HepG2 (cell line): ENCODE measurements around the gene SNX30. TPM values are rescaled to one million over a fixed set of nuclear protein-coding genes. Genes with fewer than 3 reads are reported as not detected.

Experiments used
- ATAC-seq: fragments of 200-7000 bp; cut with Tn5 transposase; 3 replicates; pipeline ENCODE4 v1.9.1; 2020; ENCODE audit warnings: mild to moderate bottlenecking, moderate library complexity
- BruUV-seq: library from RNA; stranded (reverse); fragments of 400-500 nt; replicated peaks from 2 replicates; lab custom pipeline; 2021; lab: Mats Ljungman, UMichigan
- CTCF ChIA-PET: fragments of 300-600 bp; formaldehyde crosslinking; extraction: SDS; loops from one replicate; lab custom pipeline; 2021; ENCODE audit warnings: low total read pairs, inconsistent platforms, low intra/inter-chr PET ratio; lab: Yijun Ruan, JAX
- POLR2A ChIA-PET: fragments of 350-600 bp; sonication (Branson Sonifier 250); formaldehyde crosslinking; loops from one replicate; lab custom pipeline; 2020; ENCODE audit warnings: antibody characterized with exemption, inconsistent platforms; lab: Yijun Ruan, JAX
- DNase-seq: peaks from one replicate; pipeline ENCODE4 v3.0.0-alpha.2; 2015; ENCODE audit warnings: low spot score
- FAIRE-seq: peaks from 3 replicates; lab custom pipeline; 2011; peaks lifted over from hg19 to GRCh38; lab: Jason Lieb, UNC
- H2AFZ ChIP-seq: one replicate; pipeline ENCODE4 v1.6.1; 2011; ENCODE audit warnings: low read length, inconsistent platforms
- H3K27ac ChIP-seq: fragments of 300-600 bp; 3 replicates; pipeline ENCODE4 v1.8.0; 2011; ENCODE audit warnings: mixed run types, mild to moderate bottlenecking, mixed read lengths, low read length, inconsistent platforms; ENCODE audit not compliant: insufficient read depth; ENCODE audit errors: extremely low read length
- H3K27me3 ChIP-seq, 2 experiments: fragments of 200-600 bp in 1 of 2; 2 replicates in 1 of 2; 3 replicates in 1 of 2; pipeline versions ENCODE4 v1.6.0 to v1.8.0; 2011; ENCODE audit warnings: low read length in 2 of 2, mild to moderate bottlenecking in 2 of 2, moderate library complexity in 2 of 2, inconsistent platforms in 1 of 2; ENCODE audit not compliant: insufficient read depth in 2 of 2, control insufficient read depth in 1 of 2
- H3K36me3 ChIP-seq, 2 experiments: fragments of 200-600 bp in 1 of 2; replicated peaks in 1 of 2; 2 replicates in 1 of 2; 3 replicates in 1 of 2; pipeline versions ENCODE4 v1.5.1 to v1.8.0; 2011; ENCODE audit warnings: low read length in 2 of 2, inconsistent platforms in 1 of 2; ENCODE audit not compliant: insufficient read depth in 2 of 2, control insufficient read depth in 1 of 2
- H3K4me1 ChIP-seq: 2 replicates; pipeline ENCODE4 v1.5.1; 2012; ENCODE audit warnings: low read length, inconsistent platforms; ENCODE audit not compliant: insufficient read depth
- H3K4me2 ChIP-seq: 2 replicates; pipeline ENCODE4 v1.6.0; 2011; ENCODE audit warnings: low read depth, low read length, inconsistent platforms
- H3K4me3 ChIP-seq, 3 experiments: fragments of 200-600 bp in 1 of 3; sonication (generic), shearing (Covaris generic) in 1 of 3; replicated peaks in 1 of 3; 2 replicates each; pipeline ENCODE4 v1.5.1; 2011 to 2016; ENCODE audit warnings: low read length in 3 of 3, inconsistent platforms in 2 of 3, low read depth in 2 of 3, mild to moderate bottlenecking in 2 of 3, control low read depth in 1 of 3, mixed read lengths in 1 of 3; ENCODE audit not compliant: insufficient read depth in 1 of 3
- H3K79me2 ChIP-seq: one replicate; pipeline ENCODE4 v1.6.1; 2011; ENCODE audit warnings: low read length, inconsistent platforms; ENCODE audit not compliant: insufficient read depth
- H3K9ac ChIP-seq: 2 replicates; pipeline ENCODE4 v1.6.0; 2011; ENCODE audit warnings: mild to moderate bottlenecking, low read depth, low read length, inconsistent platforms; ENCODE audit not compliant: insufficient read depth
- H3K9me3 ChIP-seq: 2 replicates; pipeline ENCODE4 v1.5.1; 2012; ENCODE audit warnings: mild to moderate bottlenecking, low read length
- H4K20me1 ChIP-seq: 2 replicates; pipeline ENCODE4 v1.6.0; 2011; ENCODE audit warnings: inconsistent platforms, mild to moderate bottlenecking, low read length, moderate library complexity; ENCODE audit not compliant: insufficient read depth
- CC2D1A ChIP-seq: sonication (generic); formaldehyde crosslinking; IDR thresholded peaks from 2 replicates; pipeline ENCODE4 v1.8.1; 2023; ENCODE audit warnings: mild to moderate bottlenecking, missing genetic modification reagents
- JARID2 ChIP-seq: sonication (generic); formaldehyde crosslinking; IDR thresholded peaks from 2 replicates; pipeline ENCODE4 v1.8.1; 2023; ENCODE audit warnings: missing genetic modification reagents, inconsistent platforms; ENCODE audit not compliant: insufficient replicate concordance
- KLF12 ChIP-seq: sonication (generic); formaldehyde crosslinking; IDR thresholded peaks from 2 replicates; pipeline ENCODE4 v1.4.0; 2020; ENCODE audit warnings: missing genetic modification reagents, borderline replicate concordance
- MYNN ChIP-seq: sonication (generic); formaldehyde crosslinking; IDR thresholded peaks from 2 replicates; pipeline ENCODE4 v1.4.0; 2020; ENCODE audit warnings: mild to moderate bottlenecking, low read depth, missing genetic modification reagents
- NFE2L2 ChIP-seq: fragments of 150-350 bp; IDR thresholded peaks from 2 replicates; pipeline ENCODE4 v1.6.1; 2014; ENCODE audit warnings: low read length
- RBM22 ChIP-seq: fragments of 200-400 bp; formaldehyde crosslinking; optimal IDR thresholded peaks from 2 replicates; pipeline ENCODE3; 2017; ENCODE audit warnings: mild to moderate bottlenecking, low read length, moderate library complexity
- SAFB2 ChIP-seq: sonication (generic); formaldehyde crosslinking; IDR thresholded peaks from 2 replicates; pipeline ENCODE4 v1.5.1; 2020; ENCODE audit warnings: missing genetic modification reagents, low read depth, mild to moderate bottlenecking, borderline replicate concordance
- SATB2 ChIP-seq: sonication (generic); formaldehyde crosslinking; IDR thresholded peaks from 2 replicates; pipeline ENCODE4 v1.5.0; 2020; ENCODE audit warnings: missing genetic modification reagents
- TCF7L2 ChIP-seq: IDR thresholded peaks from 2 replicates; pipeline ENCODE4 v1.6.1; 2011; ENCODE audit warnings: mild to moderate bottlenecking, low read depth, low read length, moderate library complexity
- ZBTB7A ChIP-seq: sonication (generic); formaldehyde crosslinking; IDR thresholded peaks from 2 replicates; pipeline ENCODE4 v1.8.0; 2022; ENCODE audit warnings: mild to moderate bottlenecking, missing genetic modification reagents
- ZNF101 ChIP-seq: sonication (generic); formaldehyde crosslinking; IDR thresholded peaks from 2 replicates; pipeline ENCODE4 v1.4.0; 2020; ENCODE audit warnings: mild to moderate bottlenecking, low read depth, missing genetic modification reagents, borderline replicate concordance
- ZNF224 ChIP-seq: sonication (generic); formaldehyde crosslinking; IDR thresholded peaks from 2 replicates; pipeline ENCODE4 v1.5.0; 2020; ENCODE audit warnings: mild to moderate bottlenecking, missing genetic modification reagents
- ZNF230 ChIP-seq: sonication (generic); formaldehyde crosslinking; IDR thresholded peaks from 2 replicates; pipeline ENCODE4 v1.4.0; 2020; ENCODE audit warnings: mild to moderate bottlenecking, missing genetic modification reagents
- ZSCAN21 ChIP-seq: sonication (generic); formaldehyde crosslinking; IDR thresholded peaks from 2 replicates; pipeline ENCODE4 v1.8.0; 2022; ENCODE audit warnings: mild to moderate bottlenecking, missing genetic modification reagents, moderate library complexity, borderline replicate concordance
- WGBS: methylation state at CpG from one replicate; pipeline ENCODE4 v1.1.6; 2017; ENCODE audit warnings: low lambda C conversion rate; 5-methylcytosine and 5-hydroxymethylcytosine counted together
- in situ Hi-C: cut with HindIII; loops from 2 replicates; pipeline ENCODE4 v1.10.0; 2017; ENCODE audit warnings: low pct_unique_long_range_greater_than_20kb; ENCODE audit not compliant: extremely low pct_ligation_motif_present
- intact Hi-C: fragments of 100-400 bp; cut with micrococcal nuclease; formaldehyde crosslinking; loops from one replicate; pipeline ENCODE4 v1.10.0; 2022; ENCODE audit not compliant: unreplicated experiment
- polyA plus RNA-seq, 8 experiments: library from polyadenylated mRNA; depleted of rRNA in 3 of 8; stranded (reverse) in 7 of 8; unstranded in 1 of 8; fragments of >200 nt; fragmentation: Illumina TruSeq in 4 of 8; extraction: Trizol in 4 of 8; gene quantifications; 2 replicates each; pipeline versions ENCODE4 v1.2.1 to v1.2.3, GENCODE V29; 2011 to 2016; ENCODE audit warnings: low read depth in 4 of 8, missing spikeins in 1 of 8, mixed read lengths in 1 of 8; ENCODE audit not compliant: insufficient read depth in 1 of 8
- total RNA-seq, 5 experiments: library from RNA; depleted of rRNA; stranded (reverse); fragments of >200 nt; fragmentation: Illumina TruSeq; extraction: Trizol; gene quantifications; 2 replicates each; pipeline ENCODE4 v1.2.3, GENCODE V29; 2016; ENCODE audit warnings: low read depth in 1 of 5
- TF ChIP-seq, protein P1 (sequence below): IDR thresholded peaks from 2 replicates; pipeline ENCODE4 v1.6.1; 2016; ENCODE audit warnings: mild to moderate bottlenecking
- TF ChIP-seq, protein P2 (sequence below): sonication (generic); formaldehyde crosslinking; IDR thresholded peaks from 2 replicates; pipeline ENCODE4 v1.4.0; 2020; ENCODE audit warnings: missing genetic modification reagents

SNX30 gene
- total and polyA plus RNA-seq, 2 of the 13 experiments (the other 11 are each of a cell fraction or from before 2014, with no cell fraction given): 4.4 to 12.4 TPM

DNA sequence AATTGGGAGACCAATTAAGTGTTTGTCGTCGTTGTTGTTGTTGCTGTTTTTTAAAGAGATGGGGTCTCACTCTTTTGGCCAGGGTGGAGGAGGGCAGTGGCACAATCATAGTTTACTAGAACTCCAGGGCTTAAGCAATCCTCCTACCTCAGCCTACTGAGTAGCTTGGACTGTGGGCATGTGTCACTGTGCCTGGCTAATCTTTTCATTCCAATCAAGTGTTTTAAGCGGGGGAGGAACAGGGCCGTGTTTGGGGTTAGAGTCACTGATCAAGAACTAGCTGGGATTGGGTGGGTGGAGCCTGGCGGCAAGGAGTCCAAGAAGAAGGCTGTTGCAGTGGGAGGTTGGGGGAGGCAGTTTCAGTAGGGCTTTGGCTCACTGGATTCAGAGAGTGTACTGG is 13.8 kb downstream of the SNX30 start (continued):
- TF ChIP-seq SAFB2: no peak
- TF ChIP-seq TCF7L2: no peak

DNA sequence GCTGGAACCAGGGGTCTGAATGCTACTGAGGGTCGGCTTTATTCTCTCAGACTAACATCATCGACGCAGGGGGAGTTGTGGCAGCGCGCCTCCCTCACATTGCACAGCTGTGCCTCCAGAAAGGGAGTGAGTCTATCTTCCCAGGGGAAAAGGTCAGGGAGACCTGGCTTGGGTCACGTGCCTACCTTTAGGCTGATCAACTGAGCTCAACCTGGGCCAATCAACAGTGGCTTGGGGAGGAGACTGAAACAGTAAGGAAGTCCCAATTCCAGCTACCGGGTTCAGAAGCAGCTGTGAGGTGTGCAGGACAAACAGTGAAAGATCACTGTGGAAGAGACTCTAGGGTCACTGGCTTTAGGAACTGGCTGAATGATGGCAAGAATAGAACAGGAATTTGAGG is 14.3 kb downstream of the SNX30 start:
- Histone ChIP-seq H3K9ac (peak overlapping the region; percentile 50), H3K27me3 (no peaks in the 10 kb centered on the region), H3K4me1 (peaks cover 38% of the 10 kb centered on the region), H4K20me1 (no peaks in the 10 kb centered on the region), H3K9me3 (no peaks in the 10 kb centered on the region), H3K4me2 (peak overlapping the region; percentile 87), H3K79me2 (peaks cover 22% of the 10 kb centered on the region), H2AFZ (no peak overlapping the region), H3K27ac (peak overlapping the region; percentile 67), H3K4me3 (peak overlapping the region; percentile 32 to 63 (median 35); a peak in 5 of 6 replicates), H3K36me3 (no peaks in the 10 kb centered on the region)
- FAIRE-seq (peak; percentile 100), DNase-seq (peak; percentile 84), ATAC-seq (peak; percentile 98)
- ChIA-PET POLR2A (interaction anchor here (0.6 to 3.5 kb wide), 6 partner anchors 11 to 385 kb away, joined by 3 to 35 read pairs (median 9); partner anchors contain the start of genes HSDL2, INIP and SNX30), CTCF (no interaction called here)
- in situ Hi-C loops: no loop called here
- intact Hi-C loops: loop anchor here (1.0 kb wide), 1 partner anchor 13 kb away; no protein-coding TSS in a partner anchor
- BruUV-seq: no TSS peak
- 0% methylated on average over 4 of the region's 7 CpGs for WGBS
- TF ChIP-seq CC2D1A (CRISPR knock-in tag) (no peak), KLF12 (no peak), ZNF230 (CRISPR knock-in tag) (no peak), ZSCAN21 (CRISPR knock-in tag) (0 out of 2 replicates have a peak, but pooled peaks have one; percentile 39), ZNF101 (CRISPR knock-in tag) (no peak), JARID2 (CRISPR knock-in tag) (no peak), MYNN (CRISPR knock-in tag) (no peak), NFE2L2 (no peak), ZNF224 (CRISPR knock-in tag) (no peak), SATB2 (no peak), RBM22 (no peak), ZBTB7A (CRISPR knock-in tag) (no peak)
- TF ChIP-seq, protein P1, sequence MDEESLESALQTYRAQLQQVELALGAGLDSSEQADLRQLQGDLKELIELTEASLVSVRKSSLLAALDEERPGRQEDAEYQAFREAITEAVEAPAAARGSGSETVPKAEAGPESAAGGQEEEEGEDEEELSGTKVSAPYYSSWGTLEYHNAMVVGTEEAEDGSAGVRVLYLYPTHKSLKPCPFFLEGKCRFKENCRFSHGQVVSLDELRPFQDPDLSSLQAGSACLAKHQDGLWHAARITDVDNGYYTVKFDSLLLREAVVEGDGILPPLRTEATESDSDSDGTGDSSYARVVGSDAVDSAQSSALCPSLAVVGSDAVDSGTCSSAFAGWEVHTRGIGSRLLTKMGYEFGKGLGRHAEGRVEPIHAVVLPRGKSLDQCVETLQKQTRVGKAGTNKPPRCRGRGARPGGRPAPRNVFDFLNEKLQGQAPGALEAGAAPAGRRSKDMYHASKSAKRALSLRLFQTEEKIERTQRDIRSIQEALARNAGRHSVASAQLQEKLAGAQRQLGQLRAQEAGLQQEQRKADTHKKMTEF (CRISPR knock-in tag): 0 out of 2 replicates have a peak, but pooled peaks have one; percentile 34
- TF ChIP-seq, protein P2, sequence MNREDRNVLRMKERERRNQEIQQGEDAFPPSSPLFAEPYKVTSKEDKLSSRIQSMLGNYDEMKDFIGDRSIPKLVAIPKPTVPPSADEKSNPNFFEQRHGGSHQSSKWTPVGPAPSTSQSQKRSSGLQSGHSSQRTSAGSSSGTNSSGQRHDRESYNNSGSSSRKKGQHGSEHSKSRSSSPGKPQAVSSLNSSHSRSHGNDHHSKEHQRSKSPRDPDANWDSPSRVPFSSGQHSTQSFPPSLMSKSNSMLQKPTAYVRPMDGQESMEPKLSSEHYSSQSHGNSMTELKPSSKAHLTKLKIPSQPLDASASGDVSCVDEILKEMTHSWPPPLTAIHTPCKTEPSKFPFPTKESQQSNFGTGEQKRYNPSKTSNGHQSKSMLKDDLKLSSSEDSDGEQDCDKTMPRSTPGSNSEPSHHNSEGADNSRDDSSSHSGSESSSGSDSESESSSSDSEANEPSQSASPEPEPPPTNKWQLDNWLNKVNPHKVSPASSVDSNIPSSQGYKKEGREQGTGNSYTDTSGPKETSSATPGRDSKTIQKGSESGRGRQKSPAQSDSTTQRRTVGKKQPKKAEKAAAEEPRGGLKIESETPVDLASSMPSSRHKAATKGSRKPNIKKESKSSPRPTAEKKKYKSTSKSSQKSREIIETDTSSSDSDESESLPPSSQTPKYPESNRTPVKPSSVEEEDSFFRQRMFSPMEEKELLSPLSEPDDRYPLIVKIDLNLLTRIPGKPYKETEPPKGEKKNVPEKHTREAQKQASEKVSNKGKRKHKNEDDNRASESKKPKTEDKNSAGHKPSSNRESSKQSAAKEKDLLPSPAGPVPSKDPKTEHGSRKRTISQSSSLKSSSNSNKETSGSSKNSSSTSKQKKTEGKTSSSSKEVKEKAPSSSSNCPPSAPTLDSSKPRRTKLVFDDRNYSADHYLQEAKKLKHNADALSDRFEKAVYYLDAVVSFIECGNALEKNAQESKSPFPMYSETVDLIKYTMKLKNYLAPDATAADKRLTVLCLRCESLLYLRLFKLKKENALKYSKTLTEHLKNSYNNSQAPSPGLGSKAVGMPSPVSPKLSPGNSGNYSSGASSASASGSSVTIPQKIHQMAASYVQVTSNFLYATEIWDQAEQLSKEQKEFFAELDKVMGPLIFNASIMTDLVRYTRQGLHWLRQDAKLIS: no peak
